Activated CD8-positive, alpha-beta T cell treated with anti-CD3 and anti-CD28 coated beads, Interleukin-2, amount 10 ng/mL, durations not matched to agents 7 days and 5 days (primary cell): ENCODE measurements around the gene RRP36. TPM values are rescaled to one million over a fixed set of nuclear protein-coding genes. Genes with fewer than 3 reads are reported as not detected.

Source experiments
- ATAC-seq: fragments of 150-1000 bp; cut with Tn5 transposase; one replicate; pipeline ENCODE4 v1.10.0; 2021; ENCODE audit warnings: moderate library complexity
- CTCF ChIA-PET: fragments of 350-600 bp; sonication (Branson Sonifier 250); formaldehyde crosslinking; loops from one replicate; lab custom pipeline; 2021; ENCODE audit warnings: antibody characterized with exemption; lab: Charles Lee
- POLR2A ChIA-PET: fragments of 350-600 bp; sonication (Branson Sonifier 250); formaldehyde crosslinking; loops from one replicate; lab custom pipeline; 2021; ENCODE audit warnings: antibody characterized with exemption; lab: Charles Lee
- DNase-seq: peaks from one replicate; pipeline ENCODE4 v3.0.0-alpha.2; 2020
- H3K27ac Mint-ChIP-seq: one replicate; pipeline ENCODE4 v1.8.0; 2021; ENCODE audit warnings: mild to moderate bottlenecking, mixed read lengths
- H3K27me3 Mint-ChIP-seq: one replicate; pipeline ENCODE4 v1.8.0; 2021; ENCODE audit warnings: low read depth, mixed read lengths
- H3K36me3 Mint-ChIP-seq: one replicate; pipeline ENCODE4 v1.8.0; 2021; ENCODE audit warnings: low read depth, mixed read lengths
- H3K4me1 Mint-ChIP-seq: one replicate; pipeline ENCODE4 v1.8.0; 2021; ENCODE audit warnings: low read depth, mixed read lengths
- H3K4me3 Mint-ChIP-seq: one replicate; pipeline ENCODE4 v1.8.0; 2021; ENCODE audit warnings: mild to moderate bottlenecking, mixed read lengths
- H3K9me3 Mint-ChIP-seq: one replicate; pipeline ENCODE4 v1.8.0; 2022; ENCODE audit warnings: mixed read lengths; ENCODE audit not compliant: insufficient read depth
- total RNA-seq, 2 experiments: library from RNA; stranded (reverse); gene quantifications; one replicate each; pipeline ENCODE4 v1.2.3, GENCODE V29; 2021

Gene RRP36
- total RNA-seq, 2 experiments from 2014 or later = 84.3 to 92.8 TPM

DNA sequence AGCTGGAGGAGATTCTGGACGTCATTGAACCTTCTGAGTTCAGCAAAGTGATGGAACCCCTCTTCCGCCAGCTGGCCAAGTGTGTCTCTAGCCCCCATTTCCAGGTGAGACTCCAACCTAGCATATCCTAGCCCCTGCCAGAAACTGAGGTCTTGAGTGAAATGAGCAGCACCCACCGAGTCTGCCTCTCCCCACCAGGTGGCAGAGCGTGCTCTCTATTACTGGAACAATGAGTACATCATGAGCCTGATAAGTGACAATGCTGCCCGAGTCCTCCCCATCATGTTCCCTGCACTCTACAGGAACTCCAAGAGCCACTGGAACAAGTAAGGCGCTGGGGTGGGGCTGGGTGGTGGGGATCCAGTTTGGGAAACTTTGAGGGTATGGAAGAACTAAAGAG, 12.3 kb upstream of the RRP36 start:
- H3K4me3 Mint-ChIP-seq = no peak overlapping the region
- peaks cover 67% of the 10 kb centered on the region for H3K36me3 Mint-ChIP-seq
- H3K27me3 Mint-ChIP-seq = no peaks in the 10 kb centered on the region
- H3K27ac Mint-ChIP-seq = peak overlapping the region; percentile 45
- DNase-seq (peak; percentile 61), ATAC-seq (no peak)
- H3K4me1 Mint-ChIP-seq = peaks cover 21% of the 10 kb centered on the region
- ChIA-PET POLR2A (interaction anchor here (1.0 kb wide), 1 partner anchor 25 kb away, joined by 3 read pairs; the partner anchor contains the start of gene PPP2R5D), CTCF (interaction anchor here (1.4 to 8.7 kb wide), 2 partner anchors 21 to 134 kb away, joined by 4 to 61 read pairs; no protein-coding TSS in a partner anchor)
- H3K9me3 Mint-ChIP-seq = no peaks in the 10 kb centered on the region

DNA sequence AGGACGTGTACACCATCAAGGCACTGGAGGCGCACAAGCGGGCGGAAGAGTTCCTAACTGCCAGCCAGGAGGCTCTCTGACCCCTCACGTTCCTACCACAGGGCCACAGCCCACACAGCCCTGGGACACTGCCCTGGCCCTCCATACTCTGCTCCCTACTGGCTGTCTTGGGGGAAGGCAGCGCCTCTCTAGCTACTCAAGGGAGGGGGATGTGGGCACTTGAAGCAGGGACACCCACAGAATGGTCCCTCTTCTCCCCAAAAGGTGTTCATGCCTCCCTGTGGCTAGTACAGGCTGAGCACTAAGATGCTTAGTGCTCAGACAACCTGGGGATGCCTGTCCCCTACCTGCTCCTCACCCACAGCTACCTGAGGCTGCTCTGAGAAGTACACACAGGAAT, 10.2 kb upstream of the RRP36 start:
- no peak for DNase-seq
- no peaks in the 10 kb centered on the region for H3K9me3 Mint-ChIP-seq
- peaks cover 36% of the 10 kb centered on the region for H3K4me1 Mint-ChIP-seq
- ChIA-PET POLR2A (interaction anchor here (1.1 to 4.5 kb wide), 6 partner anchors 19 to 133 kb away, joined by 3 to 22 read pairs (median 3); partner anchors contain the start of genes PEX6 and PPP2R5D), CTCF (interaction anchor here (0.7 to 8.7 kb wide), 2 partner anchors 83 to 132 kb away, joined by 3 to 61 read pairs; no protein-coding TSS in a partner anchor)
- H3K4me3 Mint-ChIP-seq = no peak overlapping the region
- H3K27ac Mint-ChIP-seq = no peak overlapping the region
- peaks cover 65% of the 10 kb centered on the region for H3K36me3 Mint-ChIP-seq
- ATAC-seq = no peak
- no peaks in the 10 kb centered on the region for H3K27me3 Mint-ChIP-seq

GRCh38 chr6:43012364-43012763, 9.1 kb upstream of the RRP36 start:
- CTCF ChIA-PET = interaction anchor here (0.8 to 3.3 kb wide), 6 partner anchors 34 to 448 kb away, joined by 3 to 24 read pairs (median 4); partner anchors contain the start of genes CNPY3 and PEX6
- no peaks in the 10 kb centered on the region for H3K27me3 Mint-ChIP-seq
- H3K27ac Mint-ChIP-seq = no peak overlapping the region
- POLR2A ChIA-PET = interaction anchor here (0.7 to 4.5 kb wide), 3 partner anchors 28 to 40 kb away, joined by 3 to 22 read pairs (median 12); partner anchors contain the start of genes PEX6 and PPP2R5D
- ATAC-seq (no peak), DNase-seq (no peak)
- H3K4me1 Mint-ChIP-seq = peaks cover 43% of the 10 kb centered on the region
- H3K36me3 Mint-ChIP-seq = peaks cover 63% of the 10 kb centered on the region
- H3K4me3 Mint-ChIP-seq = peak overlapping the region; percentile 97
- no peaks in the 10 kb centered on the region for H3K9me3 Mint-ChIP-seq

- POLR2A ChIA-PET = interaction anchor here (0.6 to 4.5 kb wide), 11 partner anchors 9 to 131 kb away, joined by 3 to 22 read pairs (median 4); partner anchors contain the start of genes CNPY3, KLC4, MRPL2 and PEX6
- no peak for DNase-seq
- H3K4me1 Mint-ChIP-seq = peaks cover 43% of the 10 kb centered on the region
- no peak for ATAC-seq
- H3K27ac Mint-ChIP-seq = peak overlapping the region; percentile 90
- H3K36me3 Mint-ChIP-seq = peaks cover 63% of the 10 kb centered on the region
- H3K27me3 Mint-ChIP-seq = no peaks in the 10 kb centered on the region
- CTCF ChIA-PET = interaction anchor here (1.0 to 3.3 kb wide), 8 partner anchors 12 to 130 kb away, joined by 3 to 24 read pairs (median 4); partner anchors contain the start of genes CNPY3, MRPL2 and PEX6
- H3K9me3 Mint-ChIP-seq = no peaks in the 10 kb centered on the region
- H3K4me3 Mint-ChIP-seq = peak overlapping the region; percentile 97
Measured at GRCh38 chr6:43013097-43013842, 8.2 kb upstream of the RRP36 start.

GRCh38 chr6:43013843-43014433, 7.5 kb upstream of the RRP36 start, which contains the start of the genes KLHDC3 and MEA1:
Gene KLHDC3 (plus strand): TSS chr6:43014249. CDS start chr6:43017193, 2,944 bp downstream.
Gene MEA1 (minus strand): TSS chr6:43013946. CDS start chr6:43013813, 133 bp downstream.
- Mint-ChIP-seq H3K27me3 (no peaks in the 10 kb centered on the region), H3K27ac (peak within 1 kb of the TSS; percentile 90), H3K36me3 (peaks cover 62% of the 10 kb centered on the region), H3K4me3 (peak within 1 kb of the TSS; percentile 97), H3K4me1 (peaks cover 43% of the 10 kb centered on the region), H3K9me3 (no peaks in the 10 kb centered on the region)
- DNase-seq (peak; percentile 100), ATAC-seq (peak; percentile 95)
- CTCF ChIA-PET = interaction anchor here (0.8 to 3.3 kb wide), 8 partner anchors 11 to 130 kb away, joined by 3 to 24 read pairs (median 3); partner anchors contain the start of genes CUL7 and MRPL2
- POLR2A ChIA-PET = interaction anchor here (0.9 to 4.5 kb wide), 10 partner anchors 8 to 85 kb away, joined by 3 to 22 read pairs (median 4); partner anchors contain the start of genes CNPY3, KLC4, MRPL2 and PEX6

GRCh38 chr6:43014434-43014909, 7.0 kb upstream of the RRP36 start:
- H3K36me3 Mint-ChIP-seq = peaks cover 60% of the 10 kb centered on the region
- peak overlapping the region; percentile 97 for H3K4me3 Mint-ChIP-seq
- no peaks in the 10 kb centered on the region for H3K27me3 Mint-ChIP-seq
- H3K4me1 Mint-ChIP-seq = peaks cover 43% of the 10 kb centered on the region
- no peaks in the 10 kb centered on the region for H3K9me3 Mint-ChIP-seq
- ATAC-seq (no peak), DNase-seq (no peak)
- peak overlapping the region; percentile 90 for H3K27ac Mint-ChIP-seq
- POLR2A ChIA-PET = interaction anchor here (0.9 to 4.5 kb wide), 8 partner anchors 13 to 85 kb away, joined by 3 to 22 read pairs (median 4); partner anchors contain the start of genes CNPY3, KLC4, MRPL2 and PEX6
- CTCF ChIA-PET = interaction anchor here (0.8 to 3.3 kb wide), 8 partner anchors 10 to 129 kb away, joined by 3 to 24 read pairs (median 3); partner anchors contain the start of genes CUL7 and MRPL2

GRCh38 chr6:43016176-43016942, 5.1 kb upstream of the RRP36 start:
- peaks cover 49% of the 10 kb centered on the region for H3K36me3 Mint-ChIP-seq
- no peaks in the 10 kb centered on the region for H3K27me3 Mint-ChIP-seq
- no peak for DNase-seq
- ATAC-seq = no peak
- H3K4me1 Mint-ChIP-seq = peaks cover 52% of the 10 kb centered on the region
- ChIA-PET POLR2A (interaction anchor here (0.9 to 2.2 kb wide), 3 partner anchors 37 to 82 kb away, joined by 3 to 11 read pairs (median 4); partner anchors contain the start of genes KLC4, MRPL2 and PEX6), CTCF (interaction anchor here (1.1 kb wide), 1 partner anchor 9 kb away, joined by 3 read pairs; no protein-coding TSS in a partner anchor)
- peak overlapping the region; percentile 40 for H3K4me3 Mint-ChIP-seq
- peak overlapping the region; percentile 35 for H3K27ac Mint-ChIP-seq
- H3K9me3 Mint-ChIP-seq = no peaks in the 10 kb centered on the region

GRCh38 chr6:43016943-43017334, 4.5 kb upstream of the RRP36 start:
- CTCF ChIA-PET = no interaction called here
- peaks cover 48% of the 10 kb centered on the region for H3K4me1 Mint-ChIP-seq

GRCh38 chr6:43019152-43019551, 2.3 kb upstream of the RRP36 start:
- no peaks in the 10 kb centered on the region for H3K9me3 Mint-ChIP-seq
- peaks cover 33% of the 10 kb centered on the region for H3K36me3 Mint-ChIP-seq
- no peak overlapping the region for H3K27ac Mint-ChIP-seq
- no peak overlapping the region for H3K4me3 Mint-ChIP-seq
- ChIA-PET POLR2A (no interaction called here), CTCF (no interaction called here)
- ATAC-seq (no peak), DNase-seq (no peak)
- no peaks in the 10 kb centered on the region for H3K27me3 Mint-ChIP-seq
- H3K4me1 Mint-ChIP-seq = peaks cover 42% of the 10 kb centered on the region

More at GRCh38 chr6:43016943-43017334, 4.5 kb upstream of the RRP36 start:
- Mint-ChIP-seq H3K4me3 (no peak overlapping the region), H3K27me3 (no peaks in the 10 kb centered on the region), H3K9me3 (no peaks in the 10 kb centered on the region), H3K27ac (no peak overlapping the region), H3K36me3 (peaks cover 48% of the 10 kb centered on the region)
- no peak for DNase-seq
- POLR2A ChIA-PET = interaction anchor here (0.9 kb wide), 2 partner anchors 38 to 42 kb away, joined by 3 to 4 read pairs; partner anchors contain the start of genes KLC4, MRPL2 and PEX6
- ATAC-seq = no peak

DNA sequence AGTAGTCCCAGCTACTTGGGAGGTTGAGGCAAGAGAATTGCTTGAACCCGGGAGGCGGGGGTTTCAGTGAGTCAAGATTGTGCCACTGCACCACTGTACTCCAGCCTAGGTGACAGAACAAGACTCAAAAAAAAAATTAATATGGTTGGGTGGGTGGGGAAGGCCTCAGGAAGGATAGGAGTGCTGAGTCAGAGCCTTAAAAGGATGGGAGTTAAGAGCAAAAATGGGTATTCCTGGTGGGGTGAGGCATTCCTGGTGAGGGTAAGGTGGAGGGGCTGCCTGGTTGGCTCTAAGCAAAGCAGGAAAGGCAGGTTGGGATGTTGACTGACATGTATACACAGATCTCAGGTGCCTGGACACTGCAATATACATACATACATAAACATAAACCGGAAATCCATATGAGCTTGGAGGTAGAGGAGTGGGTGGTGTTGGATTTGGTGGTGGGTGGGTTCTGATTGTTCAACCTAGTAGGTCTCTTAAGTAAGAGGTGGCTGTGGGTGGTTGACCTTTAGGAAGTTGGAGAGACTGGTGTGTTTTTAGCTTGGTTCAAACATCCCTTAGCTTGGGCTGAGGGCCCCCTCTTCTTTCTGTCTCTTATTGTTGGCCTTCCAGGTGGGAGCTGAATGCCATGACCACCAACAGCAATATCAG, 1.2 kb upstream of the RRP36 start:
- POLR2A ChIA-PET = interaction anchor here (0.9 to 2.0 kb wide), 4 partner anchors 12 to 123 kb away, joined by 5 to 7 read pairs (median 6); partner anchors contain the start of genes CNPY3 and PEX6
- Mint-ChIP-seq H3K36me3 (peaks cover 42% of the 10 kb centered on the region), H3K27me3 (no peaks in the 10 kb centered on the region), H3K27ac (no peak overlapping the region), H3K4me3 (no peak overlapping the region), H3K4me1 (peaks cover 37% of the 10 kb centered on the region), H3K9me3 (no peaks in the 10 kb centered on the region)
- DNase-seq (no peak), ATAC-seq (no peak)
- CTCF ChIA-PET = interaction anchor here (1.3 to 2.6 kb wide), 4 partner anchors 17 to 123 kb away, joined by 3 to 16 read pairs (median 4); partner anchors contain the start of gene PEX6
